Activated CD8-positive, alpha-beta memory T cell treated with anti-CD3 and anti-CD28 coated beads for 4 hours (primary cell): ENCODE data around the gene EMP2.

Experiments
- DNase-seq, 2 donors: peaks; one replicate each; pipeline ENCODE4 v3.0.0-alpha.2; 2020; ENCODE audit warnings: low read depth in 2 of 2

Gene EMP2

DNA sequence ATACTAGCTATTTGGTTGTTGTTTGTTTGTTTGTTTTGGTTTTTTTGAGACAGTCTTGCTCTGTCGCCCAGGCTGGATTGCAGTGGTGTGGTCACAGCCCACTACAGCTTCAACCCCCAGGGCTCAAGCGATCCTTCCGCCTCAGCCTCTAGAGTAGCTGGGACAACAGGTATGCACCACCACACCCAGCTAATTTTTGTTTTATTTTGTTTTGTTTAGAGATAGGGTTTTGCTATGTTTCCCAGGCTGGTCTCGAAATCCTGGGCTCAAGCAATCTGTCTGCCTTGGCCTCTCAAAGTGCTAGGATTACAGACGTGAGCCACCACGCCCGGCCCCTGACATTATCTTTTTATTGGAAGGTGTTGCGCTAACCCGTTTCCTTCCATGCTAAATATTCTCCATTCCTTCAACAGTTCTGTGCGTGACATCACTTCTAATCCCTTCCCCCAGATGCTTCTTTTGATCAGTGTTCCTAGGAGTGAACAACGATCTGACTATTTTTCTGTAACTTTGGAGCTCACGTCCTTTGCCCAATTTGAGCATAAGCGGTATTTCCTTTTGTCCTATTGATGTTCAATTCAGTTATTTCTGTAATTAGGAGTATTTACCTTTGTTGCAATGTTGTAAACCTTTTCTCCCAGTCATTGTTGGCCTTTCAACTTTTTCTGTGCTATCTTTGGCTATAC, 30.2 kb upstream of the EMP2 start:
- DNase-seq: no peak

DNA sequence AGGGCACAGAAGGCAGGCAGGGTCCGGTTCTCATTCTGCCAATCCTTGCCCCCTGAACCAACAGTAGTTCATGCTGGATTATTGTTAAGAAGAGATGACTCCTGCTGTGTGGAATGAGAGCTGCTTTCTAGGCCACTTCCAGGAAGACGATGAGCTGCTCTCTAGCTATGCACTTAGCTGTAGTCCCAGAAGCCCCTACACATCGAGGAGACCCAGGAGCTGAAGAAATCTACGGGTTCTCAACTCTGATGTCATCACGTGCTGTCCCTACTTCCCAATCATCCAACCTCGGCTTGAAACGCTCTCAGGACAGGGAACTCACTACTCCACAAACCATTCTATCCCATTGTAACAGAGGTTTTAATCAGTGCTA, 29.0 kb upstream of the EMP2 start:
- DNase-seq: no peak

DNA sequence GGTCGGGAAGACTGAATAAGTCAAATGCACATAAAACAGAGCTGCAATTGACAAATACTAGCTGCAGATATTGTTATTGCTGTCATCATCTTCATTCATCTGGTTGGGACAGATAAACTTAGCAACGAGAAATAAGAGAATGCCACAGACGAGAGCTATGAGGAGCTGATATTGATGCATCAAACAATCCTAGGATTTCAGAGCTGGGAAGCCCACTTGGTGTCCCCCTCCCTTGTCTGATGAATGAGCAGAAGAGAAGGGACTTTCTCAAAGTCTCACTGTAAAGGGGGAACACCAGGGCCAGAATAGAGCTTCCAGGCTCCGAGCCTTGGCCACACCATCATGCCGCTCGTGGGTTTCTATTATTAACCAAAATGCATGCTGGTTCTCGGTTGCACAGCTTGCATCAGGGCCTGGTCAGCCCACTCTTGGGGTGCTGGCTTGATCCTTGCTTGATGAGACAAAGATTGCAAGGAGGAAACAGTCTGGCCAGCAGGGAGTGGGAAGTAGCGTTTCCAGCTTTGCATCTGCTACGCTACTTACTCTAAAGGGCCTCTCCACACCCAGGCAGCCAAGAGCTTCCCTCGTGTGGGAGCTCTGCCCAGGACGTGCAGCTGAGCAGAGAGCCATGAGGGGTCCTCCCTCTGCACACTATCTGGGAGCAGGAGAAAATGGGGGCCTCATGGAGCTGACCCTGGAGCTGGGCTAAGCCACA, 28.4 kb upstream of the EMP2 start:
- DNase-seq: no peak

DNA sequence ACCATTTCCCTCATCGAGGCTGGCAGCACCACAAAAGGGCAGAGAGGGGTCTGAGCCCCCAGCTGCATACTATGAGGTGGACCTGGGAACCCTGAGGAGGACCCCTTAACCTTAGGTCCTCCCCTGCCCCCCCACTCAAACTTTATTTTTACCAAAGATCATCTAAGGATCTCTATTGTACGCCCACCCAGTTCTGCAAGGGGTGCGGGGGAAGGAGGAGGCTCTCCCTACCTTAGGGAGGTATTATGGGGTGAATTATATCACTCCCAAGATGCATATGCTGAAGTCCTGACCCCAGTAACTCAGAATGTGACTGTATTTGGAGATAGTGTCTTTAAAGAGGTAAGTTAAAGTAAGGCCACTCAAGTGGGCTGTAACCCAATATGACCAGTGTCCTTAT, 26.8 kb upstream of the EMP2 start:
- no peak for DNase-seq

DNA sequence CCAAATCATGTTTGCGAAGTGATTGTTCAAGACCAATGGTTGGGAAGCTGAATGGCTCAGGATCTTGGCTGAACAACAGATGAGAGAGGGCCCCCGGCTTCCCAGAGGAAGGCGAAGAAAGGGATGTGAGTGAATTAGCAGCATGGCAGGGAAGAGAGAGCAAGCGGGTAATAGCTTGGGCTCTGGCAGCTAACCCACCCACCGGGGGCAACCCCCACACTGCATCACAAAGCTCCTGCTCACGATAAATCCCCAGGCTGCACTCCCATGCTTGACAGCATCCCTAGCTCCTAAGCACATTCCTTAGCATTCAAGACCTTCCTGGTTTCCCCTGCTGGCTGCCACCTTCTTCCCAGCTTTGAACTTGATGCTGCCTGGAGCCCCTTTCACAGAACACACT, 26.2 kb upstream of the EMP2 start:
- no peak for DNase-seq

DNA sequence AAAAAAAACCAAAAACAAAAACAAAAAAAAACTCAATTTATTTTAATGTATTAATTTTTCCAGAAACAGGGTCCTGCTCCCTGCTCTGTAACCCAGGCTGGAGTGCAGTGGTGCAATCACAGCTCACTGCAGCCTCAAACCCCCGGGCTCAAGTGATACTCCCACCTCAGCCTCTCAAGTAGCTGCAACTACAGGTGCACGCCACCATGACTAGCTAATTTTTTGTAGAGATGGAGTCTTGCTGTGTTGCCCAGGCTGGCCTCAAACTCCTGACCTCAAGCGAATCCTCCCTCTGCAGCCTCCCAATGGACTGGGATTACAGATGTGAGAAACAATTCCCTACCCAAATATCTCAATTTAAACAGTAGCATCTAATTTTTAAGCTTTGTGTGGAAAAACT, 25.2 kb upstream of the EMP2 start:
- DNase-seq: no peak

DNA sequence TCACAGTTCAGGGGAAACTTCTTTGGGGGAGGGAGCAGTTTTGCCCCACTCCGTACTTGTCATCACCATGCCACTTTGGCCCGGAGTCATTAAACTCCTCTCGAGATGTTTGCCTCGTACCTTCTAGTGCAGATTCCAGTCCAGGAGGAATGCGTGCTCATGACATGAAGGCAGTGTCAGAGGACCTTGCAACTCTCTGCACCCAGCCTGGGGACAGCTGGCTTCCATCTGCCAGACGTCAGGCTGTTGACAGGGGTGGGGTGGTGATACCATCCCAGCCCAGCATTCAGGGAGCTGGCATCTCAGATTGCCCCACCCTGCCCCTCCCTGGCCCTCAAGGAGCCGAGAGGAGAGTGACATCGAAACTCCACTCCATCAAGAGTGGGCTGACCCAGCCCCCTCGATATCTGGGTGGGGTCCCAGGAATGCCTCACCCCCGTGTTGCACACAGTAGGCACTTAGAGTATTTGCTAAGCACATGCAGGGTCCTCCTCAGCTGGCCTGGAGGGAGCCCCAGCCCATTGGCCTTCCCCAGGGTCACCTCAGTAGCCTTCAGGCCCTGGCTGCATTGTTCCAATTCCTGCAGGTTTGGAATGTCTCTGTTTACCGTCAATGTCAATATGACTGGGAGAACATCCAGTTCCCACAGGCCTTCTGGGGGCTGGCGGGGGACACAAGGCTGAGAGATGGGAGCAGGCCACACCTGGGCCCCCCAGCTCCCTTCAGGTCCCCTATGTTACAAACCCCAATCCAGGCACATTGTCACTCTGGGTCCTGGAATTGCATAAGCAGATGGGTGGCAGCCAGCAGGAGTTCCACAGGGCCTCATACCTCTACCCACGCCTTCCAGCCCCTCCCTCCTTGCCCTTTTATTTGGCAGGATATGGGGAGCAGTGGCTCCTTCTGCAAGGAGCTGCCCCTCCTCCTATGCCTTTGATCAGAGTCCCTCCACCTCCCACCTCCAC, 21.3 kb upstream of the EMP2 start:
- DNase-seq: no peak

DNA sequence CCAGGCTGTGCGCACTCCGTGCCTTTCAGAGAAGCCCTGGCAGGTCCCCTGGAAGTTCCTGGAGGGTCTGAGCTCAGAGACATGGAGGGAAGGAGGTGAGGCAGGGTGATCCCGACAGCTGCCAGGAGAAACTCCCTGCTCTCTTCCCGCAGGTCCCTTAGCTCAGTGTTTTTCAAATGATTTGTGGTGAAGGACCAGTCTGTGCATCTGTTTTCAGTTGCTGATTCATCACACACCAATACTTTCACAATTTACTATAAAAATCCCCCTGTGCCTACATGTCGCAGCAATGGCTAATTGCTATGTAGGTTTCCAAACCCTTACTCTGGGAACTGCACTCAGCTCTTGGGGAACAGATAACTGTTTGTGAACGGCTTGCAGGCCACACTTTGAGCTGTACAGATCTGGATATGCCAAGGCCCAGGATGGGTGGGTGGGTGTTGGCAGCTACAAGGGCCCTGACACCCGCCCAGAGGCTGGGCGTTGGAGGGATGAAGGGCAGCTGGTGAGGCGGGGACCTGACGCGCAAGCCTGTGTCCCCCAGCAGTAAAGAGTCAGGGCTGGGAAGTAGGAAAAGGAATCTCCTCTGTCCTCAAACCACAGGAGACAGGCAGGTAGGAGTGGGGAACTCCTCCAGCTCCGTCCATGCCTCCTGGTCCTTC, 20.5 kb upstream of the EMP2 start:
- no peak for DNase-seq

DNA sequence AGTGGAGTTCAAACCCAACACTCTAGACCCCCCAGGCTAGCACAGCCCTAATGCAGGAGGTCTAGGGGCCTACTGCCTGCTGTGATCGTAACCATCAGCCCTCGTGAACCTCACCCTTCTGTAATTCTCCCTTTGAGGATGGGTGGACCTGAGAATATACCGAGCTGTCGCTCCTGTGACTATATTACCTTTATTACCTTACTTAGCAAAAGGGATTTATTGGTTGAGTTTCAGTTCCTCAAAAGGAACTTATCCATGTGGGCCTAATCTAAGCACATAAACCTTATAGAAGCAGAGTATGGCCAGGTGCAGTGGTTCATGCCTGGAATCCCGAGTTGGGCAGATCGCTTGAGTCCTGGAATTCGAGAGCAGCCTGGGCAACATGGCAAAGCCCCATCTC, 19.2 kb upstream of the EMP2 start:
- DNase-seq: no peak

DNA sequence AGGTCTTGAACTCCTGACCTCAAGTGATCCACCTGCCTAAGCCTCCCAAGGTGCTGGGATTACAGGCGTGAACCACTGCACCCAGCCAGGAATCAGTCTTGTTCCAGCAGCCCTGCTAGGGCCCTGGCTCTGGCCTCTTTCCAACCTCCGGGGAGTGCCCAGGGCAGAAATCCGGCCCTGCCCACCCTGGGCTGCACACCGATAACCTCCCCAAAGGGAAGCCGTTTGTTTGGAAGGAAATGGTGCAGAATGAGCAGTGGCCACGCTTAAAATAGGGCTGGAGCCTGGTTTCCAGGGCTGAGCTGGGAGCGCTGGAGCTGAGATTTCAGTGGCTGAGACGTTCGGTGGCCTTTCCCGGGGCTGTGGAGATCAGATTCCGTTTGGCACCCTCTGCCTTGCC, 17.8 kb upstream of the EMP2 start:
- DNase-seq: no peak

DNA sequence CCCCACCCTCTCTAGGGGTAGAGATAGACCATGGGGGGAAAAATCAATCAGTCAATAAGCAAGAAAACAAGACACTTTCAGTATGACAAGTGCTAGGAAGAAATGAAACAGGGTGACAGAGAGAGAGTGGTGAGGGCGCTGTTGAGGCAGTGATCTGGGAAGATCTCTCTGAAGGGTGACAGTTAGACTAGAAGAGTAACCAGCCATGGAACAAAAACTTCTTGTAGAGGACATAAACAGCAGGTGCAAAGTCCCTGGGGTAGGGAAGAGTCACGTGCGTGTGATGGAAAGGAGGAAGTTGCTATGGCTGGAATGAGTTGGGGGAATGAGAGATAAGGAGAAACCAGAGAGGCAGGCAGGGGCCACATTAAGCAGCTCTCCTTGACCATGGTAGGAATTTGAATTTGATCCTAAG, 16.8 kb upstream of the EMP2 start:
- DNase-seq: no peak

DNA sequence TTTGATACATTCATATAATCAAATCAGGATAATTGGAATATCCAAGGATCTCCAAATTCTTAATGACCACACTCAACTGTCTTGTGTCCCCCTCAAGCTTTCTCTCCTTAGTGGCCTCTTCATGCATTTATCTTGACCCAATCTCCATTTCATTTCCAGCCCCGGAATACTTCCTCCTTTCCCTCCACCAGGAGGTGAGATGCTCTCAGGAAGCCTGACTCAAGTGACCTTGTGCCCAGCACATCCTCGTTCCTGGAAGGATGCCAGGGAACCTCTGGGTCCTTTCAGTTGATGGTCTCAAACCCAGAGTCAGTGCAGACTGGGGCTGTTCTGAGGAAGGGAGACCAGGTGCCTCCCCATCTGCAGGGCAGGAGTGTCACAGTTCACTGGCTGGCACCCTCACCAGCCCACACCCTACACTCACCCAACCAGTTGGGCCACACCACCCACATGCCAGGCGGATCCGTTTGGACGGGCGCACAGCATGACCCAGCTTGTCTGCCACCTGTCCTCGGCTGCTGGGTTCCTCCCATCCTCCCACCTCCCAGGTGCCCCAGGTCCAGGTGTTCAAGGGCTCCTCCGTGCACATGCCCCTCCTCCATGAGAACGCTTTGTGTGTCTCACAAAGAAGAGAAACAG, 14.0 kb upstream of the EMP2 start:
- DNase-seq: no peak

DNA sequence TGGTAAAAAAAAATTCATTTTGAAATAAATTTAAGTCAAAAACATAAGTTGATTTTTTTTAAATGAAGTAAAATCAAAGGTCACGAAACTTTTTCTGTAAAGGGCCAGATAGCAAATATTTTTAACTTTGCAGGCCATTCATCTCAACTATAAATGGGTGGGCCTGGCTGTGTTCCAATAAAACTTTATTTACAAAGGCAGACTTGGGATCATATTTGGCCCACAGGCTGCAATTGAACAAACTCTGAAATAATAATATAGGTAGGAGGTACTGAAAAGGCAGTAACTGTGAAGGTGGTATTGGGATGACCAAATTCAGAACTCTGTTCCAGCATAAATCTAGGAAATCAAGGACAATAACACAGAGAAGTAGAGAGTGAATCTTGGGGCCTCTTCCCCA, 12.2 kb upstream of the EMP2 start:
- no peak for DNase-seq

DNA sequence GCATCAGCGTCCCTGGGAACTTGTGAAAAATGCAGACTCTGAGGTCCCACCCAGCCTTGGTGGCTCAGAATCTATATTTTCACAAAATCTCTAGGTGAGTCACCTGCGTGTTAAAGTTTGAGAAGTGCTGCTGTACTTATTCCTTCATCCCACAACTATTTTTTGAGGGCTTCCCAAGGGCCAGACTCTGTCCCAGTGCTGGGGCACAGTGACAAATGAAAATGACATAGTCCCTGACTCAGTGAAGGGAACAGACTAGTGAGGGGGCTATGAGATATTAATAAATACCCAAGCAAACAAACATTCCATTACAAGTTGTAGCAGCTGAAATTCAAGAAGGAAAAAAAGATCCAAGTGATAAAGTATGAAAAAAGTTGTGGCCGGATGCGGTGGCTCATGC, 9.9 kb upstream of the EMP2 start:
- DNase-seq: no peak

DNA sequence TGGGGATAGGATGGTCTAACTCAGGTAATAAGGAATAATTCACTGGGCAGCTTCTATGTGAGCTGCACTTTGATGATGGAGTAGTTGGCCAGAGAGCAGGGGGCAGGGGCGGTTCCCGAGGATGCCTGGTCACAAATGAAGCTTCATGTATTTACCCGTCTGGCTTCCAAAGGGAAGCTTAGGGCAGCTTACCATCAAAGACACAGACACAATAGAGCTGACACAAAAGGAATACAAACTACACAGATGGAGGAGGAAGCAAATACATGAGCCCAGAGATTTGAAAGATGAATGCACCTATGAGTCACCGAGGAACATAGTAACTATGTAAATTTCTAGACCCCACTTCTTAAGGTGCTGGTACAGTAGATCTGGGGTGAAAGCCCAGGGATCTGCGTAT, 8.7 kb upstream of the EMP2 start:
- no peak for DNase-seq

DNA sequence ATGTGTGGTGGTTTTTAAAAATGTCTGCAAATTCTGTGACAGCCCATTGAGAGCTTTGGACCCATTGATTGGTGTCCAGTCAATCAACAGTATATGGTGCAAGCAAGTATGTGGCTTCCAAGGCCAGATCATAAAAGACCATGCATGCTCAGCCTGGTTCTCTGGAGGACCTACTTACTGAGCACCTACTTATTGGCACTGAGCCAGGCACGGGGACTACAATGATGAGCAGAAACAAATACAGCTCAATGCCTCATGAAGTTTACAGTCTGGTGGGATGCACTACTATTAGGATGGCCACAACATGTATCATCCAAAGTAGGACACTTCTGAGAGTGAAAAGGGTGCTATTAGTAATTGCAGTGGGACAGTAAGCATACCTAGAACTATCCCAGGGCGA, 7.2 kb upstream of the EMP2 start:
- DNase-seq: no peak

DNA sequence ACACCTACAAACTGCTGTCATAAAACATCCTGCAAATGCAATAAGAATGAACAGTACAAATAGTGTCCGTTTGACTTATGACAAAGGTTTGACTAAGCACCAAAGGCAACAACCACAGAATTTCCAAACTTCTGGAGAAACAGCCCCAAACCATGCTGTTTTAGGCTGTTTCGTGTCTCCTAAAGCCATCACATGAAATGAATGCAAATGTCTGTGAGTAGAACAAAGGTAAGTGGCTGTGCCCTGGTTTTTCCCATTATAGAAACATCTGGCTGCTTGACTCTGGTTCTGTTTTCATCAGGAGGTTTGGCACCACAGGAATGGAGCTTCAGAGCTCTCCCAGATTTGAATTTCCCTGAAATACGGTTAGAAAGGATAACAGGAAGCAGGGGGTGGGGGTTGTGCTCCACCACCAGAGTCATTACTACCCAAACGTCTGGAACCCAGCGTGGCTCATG, 4.6 kb upstream of the EMP2 start:
- DNase-seq: no peak

DNA sequence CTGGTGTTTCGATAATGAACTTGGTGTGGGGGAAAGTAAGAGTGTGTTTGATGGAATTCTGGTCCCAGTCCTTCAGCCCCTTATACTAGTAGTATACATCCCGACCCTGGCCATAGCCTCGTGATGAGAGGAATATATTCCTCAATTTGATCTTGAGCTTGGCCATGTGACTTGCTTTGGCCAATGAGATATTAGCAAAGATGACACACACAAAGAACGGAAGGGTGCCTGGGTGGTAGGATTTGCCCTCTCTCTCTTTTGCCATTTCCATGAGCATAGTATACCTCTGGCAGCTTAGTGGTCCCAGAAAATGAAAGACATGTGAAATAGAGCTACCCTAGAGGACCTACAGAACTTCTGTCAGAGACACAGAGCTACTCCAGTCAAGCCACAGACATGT, 2.9 kb upstream of the EMP2 start:
- DNase-seq: no peak

DNA sequence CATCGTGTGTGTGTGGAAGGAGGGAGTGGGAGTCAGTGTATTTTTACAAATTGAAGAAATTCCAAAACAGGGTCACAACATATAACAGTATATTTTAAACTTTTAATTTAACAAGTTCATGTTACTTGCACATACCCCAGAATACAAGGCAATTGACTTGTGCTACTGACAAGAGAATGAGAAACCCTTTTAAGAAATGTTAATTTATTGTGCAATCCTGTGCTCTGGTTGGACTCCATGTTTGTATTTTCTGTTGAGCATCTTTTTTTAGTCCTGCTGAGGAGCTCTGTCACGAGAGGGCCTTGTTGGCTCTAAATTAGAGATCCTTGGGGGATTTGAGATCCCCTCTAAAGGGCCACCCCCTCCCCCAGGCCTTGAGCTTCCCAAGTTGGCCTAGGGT, 1.1 kb upstream of the EMP2 start:
- DNase-seq: no peak

DNA sequence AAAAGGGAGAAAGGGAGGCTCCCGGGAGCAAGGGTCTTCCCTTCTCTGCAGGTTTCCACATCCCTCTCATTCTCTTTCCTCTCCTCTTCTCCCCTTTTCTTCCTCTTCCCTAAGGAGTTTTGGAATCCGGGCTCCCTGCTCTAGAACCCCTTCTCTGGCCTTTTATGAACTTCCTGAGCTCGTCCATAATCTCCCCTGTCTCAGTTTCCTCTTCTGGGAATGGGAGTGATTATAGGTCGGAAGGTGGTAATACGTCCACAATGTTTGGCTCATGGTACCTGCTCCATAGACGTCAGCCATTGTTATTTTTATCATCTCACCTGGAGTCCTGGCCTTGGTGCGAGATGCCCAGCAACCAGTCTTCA, 467 bp upstream of the EMP2 start:
- DNase-seq: no peak

DNA sequence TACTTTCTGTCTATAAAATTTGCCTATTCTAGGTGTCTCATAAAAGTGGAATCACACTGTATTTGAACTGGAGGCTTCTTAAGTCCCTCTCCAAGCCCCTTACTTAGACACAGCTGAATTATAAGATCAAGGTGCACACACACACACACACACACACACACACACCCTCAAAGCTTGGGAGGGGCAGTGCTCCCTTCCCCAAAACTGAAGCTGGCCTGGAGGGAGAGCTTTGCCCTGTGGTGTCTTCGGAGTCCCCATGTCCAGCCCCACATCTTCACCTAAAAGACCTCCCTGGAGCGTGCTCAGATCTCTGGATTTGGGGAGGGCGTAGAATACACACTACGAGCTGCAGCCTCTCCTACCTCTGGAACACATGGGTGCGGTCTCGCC, 828 bp downstream of the EMP2 start:
- no peak for DNase-seq
